Stimulated activated naive CD8-positive, alpha-beta T cell treated with anti-CD3 and anti-CD28 coated beads, Interleukin-15, Interleukin-2, amounts not matched to agents 100 U/mL and 50 U/mL, for 24 hours (primary cell): ENCODE data around the gene IL16.
A peak's percentile ranks its signal among the peaks of the same experiment; 100 is the strongest.

Experiments used
- ATAC-seq: fragments of 150-1000 bp; cut with Tn5 transposase; one replicate; pipeline ENCODE4 v1.10.0; 2021
- DNase-seq: peaks from one replicate; pipeline ENCODE4 v3.0.0; 2021

IL16 gene

DNA sequence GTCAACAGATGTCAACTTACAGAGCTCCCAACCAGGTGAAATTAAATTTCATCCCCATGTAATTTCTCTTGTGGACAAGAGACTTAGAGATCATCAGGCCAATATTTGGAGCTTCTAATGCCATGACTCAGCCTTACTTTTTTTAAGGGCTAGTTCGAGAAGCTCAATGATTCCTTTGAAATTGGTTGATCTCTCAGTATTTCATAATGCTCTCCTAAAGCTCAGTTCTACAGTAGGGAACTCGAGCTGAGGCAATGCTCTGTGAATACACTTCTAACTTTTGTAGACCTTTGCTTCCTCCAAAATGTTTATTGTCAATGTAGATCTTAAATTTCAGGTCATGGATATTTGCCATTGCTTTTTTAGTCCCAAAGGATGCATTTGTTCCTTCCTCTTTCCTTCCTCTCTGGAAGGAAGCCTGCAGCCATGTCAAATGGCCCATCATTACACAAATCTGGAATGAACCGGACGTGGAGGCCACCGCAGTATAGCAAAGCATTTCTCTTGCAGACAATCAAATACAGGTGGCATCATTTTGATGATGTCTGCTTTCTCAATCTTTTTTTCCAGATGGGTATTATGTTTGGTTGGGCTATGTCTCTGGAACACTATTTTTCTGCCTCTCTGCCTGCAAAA is 98.9 kb downstream of the IL16 start:
- DNase-seq (no peak), ATAC-seq (no peak)

DNA sequence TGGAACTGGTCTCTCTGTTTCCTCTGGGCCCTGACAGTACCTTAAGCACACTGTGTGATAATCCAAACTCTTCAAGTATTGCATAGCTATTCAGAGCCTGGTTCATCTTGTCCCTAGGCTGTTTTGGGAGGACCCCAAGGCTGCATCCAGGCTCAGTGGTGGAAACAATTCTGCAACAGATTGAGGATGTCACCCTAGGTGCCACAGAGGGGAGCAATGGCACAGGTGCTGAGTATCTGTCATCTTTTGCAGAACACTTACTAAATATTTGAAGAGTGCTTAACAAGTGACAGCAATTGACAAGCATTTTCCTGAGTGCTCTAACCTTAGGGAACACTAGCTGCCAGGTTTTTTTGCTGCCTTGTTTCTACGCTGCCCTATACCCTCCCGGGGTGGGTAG is 99.5 kb downstream of the IL16 start:
- DNase-seq, result no peak
- no peak for ATAC-seq

DNA sequence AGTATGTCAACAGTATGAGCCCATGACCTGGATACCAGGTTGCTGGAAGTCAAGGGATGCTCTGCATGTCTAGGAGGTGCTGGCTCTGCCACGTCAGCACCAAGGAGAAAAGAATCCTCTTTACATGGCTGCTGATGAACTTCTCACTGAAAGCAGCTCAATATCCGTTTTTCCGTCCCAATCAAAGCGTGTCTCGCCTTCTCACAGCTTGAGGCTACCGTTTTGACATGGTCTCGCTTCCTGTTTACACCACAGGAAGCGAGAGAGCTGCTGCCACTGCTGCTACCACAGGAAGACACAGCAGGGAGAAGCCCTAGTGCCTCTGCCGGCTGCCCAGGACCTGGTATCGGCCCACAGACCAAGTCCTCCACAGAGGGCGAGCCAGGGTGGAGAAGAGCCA is 100.0 kb downstream of the IL16 start:
- peak; percentile 72 for DNase-seq
- peak; percentile 58 for ATAC-seq

DNA sequence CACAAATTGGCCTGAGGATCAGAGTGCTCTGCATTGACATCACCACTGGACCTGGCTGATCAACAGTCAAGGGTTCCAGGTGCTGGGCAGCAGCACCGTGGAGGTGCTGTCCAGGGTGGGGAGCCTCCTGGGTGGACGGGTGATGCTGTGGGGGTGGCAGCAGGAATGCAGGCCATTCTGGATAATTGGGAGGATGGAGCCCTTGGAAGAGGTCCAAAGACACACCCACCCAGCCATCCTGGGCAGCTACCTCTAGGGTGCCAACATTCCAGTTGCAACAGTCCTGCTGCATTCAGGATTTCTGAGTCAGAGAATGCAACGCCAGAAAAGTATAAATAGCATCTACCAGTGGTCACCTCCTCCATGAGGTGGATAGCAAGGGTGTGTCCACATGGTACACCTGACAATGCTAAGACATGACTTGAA is 100.5 kb downstream of the IL16 start:
- ATAC-seq (no peak), DNase-seq (no peak)

DNA sequence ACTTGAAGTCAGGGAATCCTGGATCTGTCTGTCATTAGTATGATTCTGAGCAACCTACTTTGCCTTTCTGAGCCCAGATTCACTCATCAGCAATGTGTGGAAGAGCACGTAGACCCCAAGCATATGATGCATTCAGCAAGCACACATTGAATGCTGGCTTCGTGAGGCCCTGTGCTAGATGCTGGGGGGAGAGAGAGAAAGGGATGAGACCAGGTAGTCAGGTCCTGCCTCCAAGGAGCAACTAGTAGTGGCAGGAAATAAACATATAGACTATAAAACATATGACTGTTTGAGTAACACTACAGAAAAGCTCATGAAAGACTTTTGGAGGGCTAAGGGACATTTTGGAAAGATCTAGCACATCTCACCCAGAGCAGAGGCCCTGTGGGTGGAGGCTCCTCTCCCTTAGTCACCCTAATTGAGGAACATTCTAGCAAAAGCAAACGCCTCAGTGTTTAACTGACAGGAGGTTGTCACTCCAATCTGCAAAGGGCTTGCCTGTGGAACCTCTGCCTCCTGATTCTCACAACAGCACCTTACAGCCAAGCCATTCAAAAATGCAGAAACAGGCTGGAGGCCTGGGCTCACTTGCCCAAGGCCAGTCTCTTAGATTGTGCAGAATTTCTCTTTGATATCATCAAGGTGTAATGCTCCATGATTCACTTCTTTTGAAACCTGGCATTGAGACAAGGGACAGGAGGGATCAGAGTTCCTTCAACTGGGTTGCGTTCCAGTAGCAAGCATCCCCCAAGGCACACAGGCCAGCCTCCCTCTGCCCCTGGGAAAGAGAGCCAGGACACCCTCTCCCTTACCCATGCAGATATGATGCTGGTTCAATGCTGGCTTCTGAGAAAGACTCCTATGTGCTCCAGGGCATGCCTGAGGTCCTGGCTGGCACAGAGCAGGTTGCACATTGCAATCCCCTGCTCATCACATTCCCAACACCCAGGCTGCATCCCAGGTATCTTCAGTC is 101.2 kb downstream of the IL16 start:
- no peak for ATAC-seq
- DNase-seq, result no peak

DNA sequence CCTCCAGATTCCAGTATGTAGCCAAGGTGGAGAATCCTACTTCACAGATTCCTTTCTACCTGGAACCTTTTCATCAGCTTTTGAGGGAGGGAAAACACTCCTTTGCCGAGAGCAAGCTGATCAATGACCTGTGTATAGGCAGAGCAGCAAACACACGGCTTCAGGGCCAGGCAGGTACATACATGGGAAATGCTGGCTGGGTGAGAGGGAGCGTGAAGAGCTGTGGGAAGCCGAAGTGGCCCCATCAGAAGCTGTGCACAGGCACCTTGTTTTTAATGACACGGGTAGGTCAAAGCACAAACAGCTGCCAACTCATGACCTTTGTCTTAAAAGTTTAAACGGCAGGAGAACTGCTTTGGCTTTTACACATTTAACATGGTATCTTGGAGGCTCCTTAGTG is 101.9 kb downstream of the IL16 start:
- DNase-seq, result no peak

DNA sequence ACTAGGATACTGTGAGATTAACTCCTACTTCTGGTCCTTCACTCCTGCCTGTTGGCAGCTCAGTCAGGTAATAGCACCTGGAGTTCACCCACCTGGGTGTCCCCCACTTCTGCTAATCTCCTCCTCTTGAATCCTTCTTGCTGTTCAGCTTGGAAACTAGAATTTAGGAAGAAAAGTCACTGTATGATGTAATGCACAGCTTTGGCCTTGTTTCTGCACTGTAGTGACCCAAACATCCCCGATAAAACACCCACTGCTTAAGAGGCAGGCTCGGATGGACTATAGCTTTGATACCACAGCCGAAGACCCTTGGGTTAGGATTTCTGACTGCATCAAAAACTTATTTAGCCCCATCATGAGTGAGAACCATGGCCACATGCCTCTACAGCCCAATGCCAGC is 102.5 kb downstream of the IL16 start:
- DNase-seq (no peak), ATAC-seq (no peak)

More for the DNA sequence above, 101.9 kb downstream of the IL16 start:
- ATAC-seq, result no peak

DNA sequence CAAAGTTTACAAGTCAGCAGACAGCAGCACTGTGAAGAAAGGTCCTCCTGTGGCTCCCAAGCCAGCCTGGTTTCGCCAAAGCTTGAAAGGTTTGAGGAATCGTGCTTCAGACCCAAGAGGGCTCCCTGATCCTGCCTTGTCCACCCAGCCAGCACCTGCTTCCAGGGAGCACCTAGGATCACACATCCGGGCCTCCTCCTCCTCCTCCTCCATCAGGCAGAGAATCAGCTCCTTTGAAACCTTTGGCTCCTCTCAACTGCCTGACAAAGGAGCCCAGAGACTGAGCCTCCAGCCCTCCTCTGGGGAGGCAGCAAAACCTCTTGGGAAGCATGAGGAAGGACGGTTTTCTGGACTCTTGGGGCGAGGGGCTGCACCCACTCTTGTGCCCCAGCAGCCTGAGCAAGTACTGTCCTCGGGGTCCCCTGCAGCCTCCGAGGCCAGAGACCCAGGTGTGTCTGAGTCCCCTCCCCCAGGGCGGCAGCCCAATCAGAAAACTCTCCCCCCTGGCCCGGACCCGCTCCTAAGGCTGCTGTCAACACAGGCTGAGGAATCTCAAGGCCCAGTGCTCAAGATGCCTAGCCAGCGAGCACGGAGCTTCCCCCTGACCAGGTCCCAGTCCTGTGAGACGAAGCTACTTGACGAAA is 103.1 kb downstream of the IL16 start:
- DNase-seq (no peak), ATAC-seq (no peak)

DNA sequence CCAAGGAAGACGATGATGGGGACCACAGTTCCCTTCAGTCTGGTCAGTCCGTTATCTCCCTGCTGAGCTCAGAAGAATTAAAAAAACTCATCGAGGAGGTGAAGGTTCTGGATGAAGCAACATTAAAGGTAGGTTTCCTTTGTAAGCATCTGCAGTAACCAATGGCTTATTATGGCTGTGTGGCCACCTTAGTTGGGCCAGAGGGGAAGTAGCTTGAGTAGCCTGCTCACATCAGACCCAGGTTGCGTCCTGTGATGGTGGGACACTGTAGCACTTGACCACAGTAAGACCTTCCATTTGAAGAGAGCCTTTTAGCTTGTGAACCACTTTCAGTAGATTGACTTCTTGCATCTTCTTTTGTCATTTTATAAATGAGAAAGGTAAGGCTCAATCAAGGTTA is 104.7 kb downstream of the IL16 start:
- DNase-seq, result no peak
- ATAC-seq, result no peak

DNA sequence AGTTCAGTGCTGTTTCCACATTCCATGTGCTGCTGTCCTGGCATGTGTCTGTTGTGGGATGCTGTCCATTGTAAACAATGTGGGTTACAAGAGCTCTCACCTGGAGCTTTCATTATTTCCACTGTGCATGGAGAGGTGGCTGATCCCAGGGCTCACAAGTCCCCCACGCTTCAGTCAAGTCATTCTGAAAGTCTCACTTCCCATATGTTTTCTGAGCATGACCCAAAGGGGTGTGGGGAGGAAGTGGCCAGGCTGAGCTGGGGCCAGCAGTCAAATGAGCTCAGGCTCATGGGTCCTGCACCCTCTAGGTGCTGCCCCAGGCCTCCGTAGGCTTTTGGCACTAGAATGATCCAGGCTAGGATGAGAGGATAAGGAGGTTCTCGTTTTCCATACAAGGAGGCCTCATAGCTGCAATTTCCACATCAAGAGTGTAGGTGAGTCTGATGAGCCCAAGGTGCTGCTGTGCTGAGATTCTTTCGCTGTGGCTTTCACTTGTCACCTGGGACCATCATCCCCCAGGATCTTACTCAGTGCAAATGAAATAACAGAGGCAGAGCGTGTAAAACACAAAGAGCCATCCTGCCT is 105.2 kb downstream of the IL16 start:
- ATAC-seq, result peak; percentile 69

DNA sequence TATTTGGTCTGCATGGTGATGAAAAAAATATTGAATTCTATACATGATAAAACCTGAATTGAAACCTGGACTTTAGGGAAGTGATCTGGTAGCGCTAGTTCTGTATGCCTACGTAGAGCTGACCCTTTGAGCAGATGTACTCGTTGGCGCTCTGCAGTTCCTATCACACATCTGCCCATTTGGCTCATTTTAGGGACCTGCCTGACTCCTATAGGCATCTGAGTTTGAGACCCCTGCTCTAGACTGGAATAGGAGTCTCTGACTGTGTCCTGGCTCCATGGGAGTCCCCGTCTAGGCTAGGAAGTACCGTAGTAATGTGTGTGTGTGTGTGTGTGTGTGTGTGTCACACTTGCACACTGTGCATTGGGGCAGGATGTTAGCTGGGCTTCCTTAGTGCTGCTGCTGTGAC is 106.0 kb downstream of the IL16 start:
- DNase-seq (no peak), ATAC-seq (no peak)

More for the DNA sequence above, 105.2 kb downstream of the IL16 start:
- peak; percentile 66 for DNase-seq

DNA sequence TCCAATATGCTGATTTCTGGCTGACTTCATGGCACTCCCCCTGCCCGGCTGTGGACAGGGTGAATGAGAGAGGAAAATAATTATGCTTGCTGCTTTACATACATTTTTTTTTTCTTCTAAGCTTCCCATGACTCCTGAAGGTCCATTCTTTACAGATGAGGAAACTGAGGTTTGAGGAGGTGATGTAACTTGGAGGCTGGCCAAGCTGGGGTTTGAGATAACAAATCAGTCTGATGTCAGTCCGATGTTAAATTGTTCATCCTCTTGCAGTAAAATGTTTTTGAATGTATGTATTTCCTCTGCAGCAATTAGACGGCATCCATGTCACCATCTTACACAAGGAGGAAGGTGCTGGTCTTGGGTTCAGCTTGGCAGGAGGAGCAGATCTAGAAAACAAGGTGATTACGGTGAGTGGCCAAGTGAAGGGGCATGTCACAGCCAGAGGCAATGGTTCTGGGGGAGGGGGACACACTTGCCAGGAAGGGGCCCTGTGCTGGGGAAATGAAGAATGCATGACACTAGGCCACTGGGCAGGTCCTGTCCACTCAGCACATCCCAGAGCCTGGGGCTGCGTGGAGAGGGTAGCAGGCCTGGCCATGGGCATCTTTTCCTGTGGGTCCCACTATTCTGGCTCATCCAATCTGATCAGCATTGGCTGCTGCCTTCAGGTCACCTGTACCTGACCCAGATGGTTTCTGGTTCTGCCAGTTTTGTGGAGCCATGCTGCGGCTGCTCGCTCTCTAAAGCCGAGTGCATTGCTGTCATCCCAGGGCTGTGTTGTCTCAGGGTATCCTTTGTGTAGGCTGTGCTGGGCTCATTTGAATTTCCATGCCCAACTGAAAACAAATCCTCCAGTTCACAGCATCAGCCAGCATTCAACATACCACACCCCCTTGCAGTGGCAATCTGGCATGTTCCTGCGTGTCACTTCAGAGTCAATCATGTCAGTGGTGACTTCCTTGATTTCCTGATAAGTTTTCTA is 106.9 kb downstream of the IL16 start:
- no peak for DNase-seq
- ATAC-seq, result no peak

DNA sequence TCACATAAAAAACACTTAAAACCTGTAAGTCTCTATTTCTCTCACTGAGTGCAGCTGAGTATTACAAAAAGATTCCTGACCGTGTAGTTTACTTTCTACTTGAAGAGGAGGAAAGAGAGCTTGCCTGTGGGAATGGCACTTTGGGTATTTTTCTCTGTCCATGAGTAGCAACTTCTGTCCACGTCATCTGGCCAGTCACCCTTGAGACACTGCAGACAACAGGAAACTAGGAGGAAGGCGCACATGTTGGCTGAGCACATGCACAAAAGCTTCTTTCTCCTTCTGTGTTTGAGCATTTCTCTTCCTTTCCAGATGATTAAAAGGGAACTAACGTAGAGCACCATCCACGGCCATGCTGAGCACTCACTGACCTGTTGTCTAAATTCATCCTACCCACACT is 107.5 kb downstream of the IL16 start:
- ATAC-seq (no peak), DNase-seq (no peak)

DNA sequence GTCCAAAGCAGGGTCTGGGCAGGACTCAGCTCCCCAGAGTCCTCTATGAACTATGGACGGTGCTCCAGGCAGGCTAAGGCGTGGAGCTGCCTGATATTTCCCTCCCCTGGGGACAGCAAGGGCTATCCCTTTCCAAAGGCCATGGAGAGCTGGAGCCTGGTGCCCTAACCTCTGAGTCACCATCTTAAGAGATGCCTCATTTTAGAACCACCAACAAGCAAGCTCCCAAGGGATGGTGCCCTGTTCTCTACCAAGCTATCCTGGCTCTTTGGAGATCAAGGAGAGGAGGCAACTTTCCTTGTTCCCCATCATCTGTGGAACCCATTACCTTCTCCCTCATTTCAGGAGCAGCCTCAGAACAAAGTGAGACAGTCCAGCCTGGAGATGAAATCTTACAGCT is 111.6 kb downstream of the IL16 start:
- no peak for ATAC-seq

DNA sequence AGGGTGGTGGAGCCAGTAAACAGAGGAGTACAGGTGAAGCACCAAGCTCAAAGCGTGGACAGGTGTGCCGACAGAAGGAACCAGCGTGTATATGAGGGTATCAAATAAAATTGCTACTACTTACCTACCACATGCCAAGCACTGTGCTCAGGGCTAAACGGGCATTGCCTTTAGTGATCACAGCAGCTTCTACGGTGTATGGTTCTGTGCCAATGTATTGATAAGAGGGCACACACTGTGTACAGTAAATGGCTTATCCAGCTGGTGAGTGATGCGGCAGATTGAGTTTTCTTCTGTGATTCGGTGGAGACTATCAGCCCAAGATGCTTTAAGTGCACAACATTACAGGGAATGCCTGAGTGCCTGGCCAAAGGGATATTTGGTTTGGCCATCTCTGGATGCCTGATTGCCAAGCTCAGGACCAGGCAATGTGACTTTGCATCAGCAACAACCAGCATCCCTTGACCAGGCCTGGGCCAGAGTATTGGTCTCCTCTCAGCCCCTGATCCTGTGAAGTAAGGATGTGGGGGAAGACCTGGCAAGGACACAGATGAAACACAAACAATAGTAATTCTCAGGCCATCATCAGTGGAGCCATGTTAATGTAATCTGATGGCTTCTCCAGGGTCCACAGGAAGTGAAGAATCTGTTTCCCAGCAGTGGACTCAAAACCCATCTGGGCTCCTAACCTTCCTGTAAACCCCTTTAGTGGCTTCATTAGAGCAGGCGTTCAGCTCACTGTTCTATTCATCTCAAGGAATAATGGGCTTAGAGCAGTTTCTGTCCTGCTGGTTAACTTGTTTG is 113.2 kb downstream of the IL16 start:
- ATAC-seq, result no peak
- DNase-seq, result no peak

More for the DNA sequence above, 111.6 kb downstream of the IL16 start:
- DNase-seq, result no peak

DNA sequence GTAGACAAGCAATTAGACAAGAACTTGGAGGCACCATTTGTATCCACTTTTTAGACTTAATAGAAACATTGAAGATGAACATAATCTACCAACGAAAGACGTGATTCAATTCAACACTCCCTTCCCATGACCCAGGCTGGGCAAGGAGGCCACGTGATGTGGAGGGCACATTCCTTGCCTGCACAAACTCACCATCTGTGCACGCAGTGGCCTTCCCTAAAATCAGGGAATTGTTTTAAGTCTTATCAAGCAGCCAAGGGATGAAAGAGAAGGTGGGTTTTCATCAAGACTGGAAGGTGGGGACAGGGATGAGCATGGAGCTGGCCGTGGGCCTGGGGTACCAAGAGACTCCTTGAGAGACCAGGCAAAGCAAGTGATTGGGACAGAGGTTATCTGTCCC is 113.8 kb downstream of the IL16 start:
- no peak for ATAC-seq
- DNase-seq, result no peak

DNA sequence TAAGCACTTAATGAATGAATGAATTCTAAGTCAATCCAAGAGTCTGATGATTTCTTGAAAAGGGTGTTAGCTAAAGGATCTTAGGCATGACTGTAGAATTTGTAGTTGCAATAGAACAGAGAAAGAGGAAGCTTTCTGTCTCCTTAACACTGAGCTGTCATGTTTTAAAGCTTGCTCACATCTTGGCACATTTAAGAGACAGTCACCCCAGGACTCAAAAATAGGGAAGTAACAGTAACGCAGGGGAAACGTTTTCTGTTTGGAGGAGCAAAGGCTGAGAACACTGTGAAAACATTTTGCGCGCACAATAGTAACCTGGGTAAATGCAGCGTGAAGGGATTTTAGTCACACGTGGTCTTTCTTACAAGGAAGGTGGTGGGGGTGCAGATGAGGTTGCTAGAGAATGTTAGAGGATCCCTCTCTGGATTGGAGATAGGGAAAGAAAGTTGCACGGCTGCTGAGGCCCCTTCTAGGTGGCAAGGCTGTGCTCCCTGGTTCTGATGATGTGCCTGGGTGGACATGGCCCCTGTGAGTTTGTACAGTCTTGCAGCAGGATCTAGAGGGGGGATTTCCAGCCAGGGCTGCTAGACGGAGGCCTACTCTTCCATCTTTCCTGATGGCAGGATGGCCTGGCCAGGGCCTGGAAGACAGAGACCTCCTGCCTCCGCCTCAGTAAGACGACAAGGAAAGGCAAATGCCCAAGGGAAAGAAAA is 115.2 kb downstream of the IL16 start:
- peak; percentile 1 for ATAC-seq
- no peak for DNase-seq

DNA sequence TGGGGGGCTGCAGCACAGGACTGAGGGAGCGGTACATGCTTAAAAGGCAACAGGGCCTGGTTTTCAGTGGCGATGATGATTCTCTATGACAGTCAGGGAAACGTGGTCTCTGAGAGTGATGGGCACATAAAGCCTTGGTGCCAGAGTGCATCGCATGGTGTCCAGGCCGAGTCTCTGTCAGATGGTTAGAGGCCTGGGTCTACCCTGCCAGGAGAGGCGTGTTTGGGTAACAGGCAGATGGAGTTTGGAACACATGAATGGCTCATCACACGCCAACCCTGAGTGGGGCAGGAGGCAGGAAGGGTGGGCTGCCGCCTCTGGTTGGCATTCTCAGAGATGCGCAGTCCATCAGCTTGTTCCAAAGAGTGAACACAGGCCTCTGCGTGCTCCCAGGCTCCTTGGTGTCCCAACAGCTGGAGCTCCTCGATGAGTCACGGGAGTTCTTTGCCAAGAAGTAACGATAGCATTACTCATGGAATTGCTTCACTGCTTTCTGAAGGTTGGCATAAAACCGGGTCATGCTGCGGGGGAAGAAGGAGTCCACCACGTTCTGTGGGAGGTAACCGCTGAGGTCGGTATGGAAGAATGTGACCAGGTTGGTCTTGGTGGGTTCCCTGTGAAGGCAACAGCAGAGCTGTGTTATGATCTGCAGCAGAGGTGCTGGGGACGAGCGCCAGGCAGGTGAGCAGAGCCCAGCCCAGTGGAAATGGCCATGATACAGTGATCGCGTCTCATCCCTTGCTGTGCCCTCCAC is 116.3 kb downstream of the IL16 start:
- DNase-seq (no peak), ATAC-seq (peak; percentile 7)

DNA sequence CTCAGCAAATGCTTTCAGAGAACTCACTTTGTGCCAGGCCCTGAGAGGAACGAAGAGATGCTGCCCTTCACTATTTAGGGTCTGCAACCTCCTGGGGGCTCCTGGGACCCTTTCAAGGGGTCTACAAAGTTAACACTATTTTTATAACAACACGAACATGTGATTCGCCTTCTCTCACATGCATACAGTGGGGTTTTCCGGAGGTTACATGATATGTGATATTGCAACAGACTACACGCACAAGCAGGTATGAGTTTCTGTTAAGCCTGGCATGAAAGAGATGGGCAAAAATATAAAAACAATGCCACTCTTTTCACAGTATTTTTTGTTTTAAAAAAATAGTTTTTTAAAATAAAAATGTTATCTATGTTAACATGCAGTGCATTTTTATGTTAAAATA is 117.0 kb downstream of the IL16 start:
- DNase-seq (no peak), ATAC-seq (no peak)
